WTC11 (cell line): Measurements from ENCODE around the gene MIOX. TPM values are rescaled to one million over a fixed set of nuclear protein-coding genes. Genes with fewer than 3 reads are reported as not detected.

Source experiments
- ATF1 ChIP-seq: sonication (generic); formaldehyde crosslinking; IDR thresholded peaks from 2 replicates; pipeline ENCODE4 v1.8.1; 2023; ENCODE audit warnings: mild to moderate bottlenecking, moderate library complexity, missing genetic modification reagents
- ATF3 ChIP-seq: sonication (generic); formaldehyde crosslinking; conservative IDR thresholded peaks from 2 replicates; pipeline ENCODE4 v1.8.1; 2022; ENCODE audit warnings: mild to moderate bottlenecking, missing genetic modification reagents
- CREM ChIP-seq: sonication (generic); formaldehyde crosslinking; IDR thresholded peaks from 2 replicates; pipeline ENCODE4 v1.8.1; 2022; ENCODE audit warnings: mild to moderate bottlenecking, missing genetic modification reagents, moderate library complexity
- E2F5 ChIP-seq: sonication (generic); formaldehyde crosslinking; IDR thresholded peaks from 2 replicates; pipeline ENCODE4 v1.8.1; 2022; ENCODE audit warnings: mild to moderate bottlenecking, moderate library complexity, missing genetic modification reagents
- ELF4 ChIP-seq: sonication (generic); formaldehyde crosslinking; IDR thresholded peaks from 2 replicates; pipeline ENCODE4 v1.8.1; 2022; ENCODE audit warnings: low read depth, mild to moderate bottlenecking, moderate library complexity, missing genetic modification reagents
- FOXJ3 ChIP-seq: sonication (generic); formaldehyde crosslinking; IDR thresholded peaks from 2 replicates; pipeline ENCODE4 v1.9.0; 2021; ENCODE audit warnings: missing genetic modification reagents, mild to moderate bottlenecking, borderline replicate concordance
- FOXP1 ChIP-seq: sonication (generic); formaldehyde crosslinking; IDR thresholded peaks from 2 replicates; pipeline ENCODE4 v1.8.0; 2022; ENCODE audit warnings: missing genetic modification reagents, mild to moderate bottlenecking, moderate library complexity, borderline replicate concordance
- HMGA2 ChIP-seq: fragments of 250-450 bp; sonication (Bioruptor Pico); IDR thresholded peaks from 2 replicates; pipeline ENCODE4 v1.4.0; 2021; ENCODE audit warnings: mild to moderate bottlenecking, moderate library complexity
- IRF1 ChIP-seq: sonication (generic); formaldehyde crosslinking; IDR thresholded peaks from 2 replicates; pipeline ENCODE4 v1.8.0; 2023; ENCODE audit warnings: missing genetic modification reagents
- IRF2 ChIP-seq: sonication (generic); formaldehyde crosslinking; IDR thresholded peaks from 2 replicates; pipeline ENCODE4 v1.8.0; 2022; ENCODE audit warnings: low read depth, missing genetic modification reagents, borderline replicate concordance
- JUN ChIP-seq: sonication (generic); formaldehyde crosslinking; IDR thresholded peaks from 2 replicates; pipeline ENCODE4 v1.8.0; 2023; ENCODE audit warnings: mild to moderate bottlenecking, missing genetic modification reagents
- NFE2L1 ChIP-seq: sonication (generic); formaldehyde crosslinking; IDR thresholded peaks from 2 replicates; pipeline ENCODE4 v1.8.1; 2023; ENCODE audit warnings: missing genetic modification reagents
- NFYB ChIP-seq: sonication (generic); formaldehyde crosslinking; conservative IDR thresholded peaks from 2 replicates; pipeline ENCODE4 v1.8.0; 2022; ENCODE audit warnings: low read depth, missing genetic modification reagents
- NR1H2 ChIP-seq: sonication (generic); formaldehyde crosslinking; IDR thresholded peaks from 2 replicates; pipeline ENCODE4 v1.9.0; 2021; ENCODE audit warnings: mild to moderate bottlenecking, moderate library complexity, missing genetic modification reagents
- PRRX2 ChIP-seq: fragments of 250-450 bp; sonication (Bioruptor Pico); IDR thresholded peaks from 2 replicates; pipeline ENCODE4 v1.8.0; 2021; ENCODE audit warnings: mild to moderate bottlenecking
- SOX15 ChIP-seq: fragments of 250-450 bp; sonication (Bioruptor Pico); IDR thresholded peaks from 2 replicates; pipeline ENCODE4 v1.9.0; 2021; ENCODE audit warnings: mild to moderate bottlenecking
- TEAD4 ChIP-seq: sonication (generic); formaldehyde crosslinking; IDR thresholded peaks from 2 replicates; pipeline ENCODE4 v1.8.0; 2022; ENCODE audit warnings: mild to moderate bottlenecking, missing genetic modification reagents
- USF1 ChIP-seq: sonication (generic); formaldehyde crosslinking; IDR thresholded peaks from 2 replicates; pipeline ENCODE4 v1.8.0; 2022; ENCODE audit warnings: mild to moderate bottlenecking, missing genetic modification reagents
- ZBTB21 ChIP-seq: sonication (generic); formaldehyde crosslinking; IDR thresholded peaks from 2 replicates; pipeline ENCODE4 v1.8.1; 2023; ENCODE audit warnings: mild to moderate bottlenecking, missing genetic modification reagents, borderline replicate concordance
- ZNF121 ChIP-seq: sonication (generic); formaldehyde crosslinking; IDR thresholded peaks from 2 replicates; pipeline ENCODE4 v1.8.0; 2023; ENCODE audit warnings: missing genetic modification reagents
- ZNF281 ChIP-seq: sonication (generic); formaldehyde crosslinking; IDR thresholded peaks from 2 replicates; pipeline ENCODE4 v1.8.0; 2023; ENCODE audit warnings: mild to moderate bottlenecking, missing genetic modification reagents
- ZNF396 ChIP-seq: fragments of 250-450 bp; sonication (Bioruptor Pico); IDR thresholded peaks from 2 replicates; pipeline ENCODE4 v1.8.0; 2021; ENCODE audit warnings: mild to moderate bottlenecking, moderate library complexity, borderline replicate concordance
- ZNF416 ChIP-seq: fragments of 250-450 bp; sonication (Bioruptor Pico); IDR thresholded peaks from 2 replicates; pipeline ENCODE4 v1.9.0; 2021; ENCODE audit warnings: mild to moderate bottlenecking, inconsistent platforms
- total RNA-seq: library from RNA; stranded (reverse); gene quantifications from 3 replicates; pipeline ENCODE4 v1.2.3, GENCODE V29; 2021
- TF ChIP-seq, protein P1 (sequence below): fragments of 200-600 bp; IDR thresholded peaks from 2 replicates; pipeline ENCODE4 v1.8.0; 2022; ENCODE audit warnings: antibody characterized with exemption
- TF ChIP-seq, protein P2 (sequence below): sonication (generic); formaldehyde crosslinking; IDR thresholded peaks from 2 replicates; pipeline ENCODE4 v1.8.1; 2023; ENCODE audit warnings: mild to moderate bottlenecking, missing genetic modification reagents, moderate library complexity
- TF ChIP-seq, protein P3 (sequence below): sonication (generic); formaldehyde crosslinking; IDR thresholded peaks from 2 replicates; pipeline ENCODE4 v1.8.0; 2023; ENCODE audit warnings: missing genetic modification reagents, mild to moderate bottlenecking, borderline replicate concordance

Gene MIOX
- total RNA-seq, 1 experiment from 2014 or later = 0.33 TPM

DNA sequence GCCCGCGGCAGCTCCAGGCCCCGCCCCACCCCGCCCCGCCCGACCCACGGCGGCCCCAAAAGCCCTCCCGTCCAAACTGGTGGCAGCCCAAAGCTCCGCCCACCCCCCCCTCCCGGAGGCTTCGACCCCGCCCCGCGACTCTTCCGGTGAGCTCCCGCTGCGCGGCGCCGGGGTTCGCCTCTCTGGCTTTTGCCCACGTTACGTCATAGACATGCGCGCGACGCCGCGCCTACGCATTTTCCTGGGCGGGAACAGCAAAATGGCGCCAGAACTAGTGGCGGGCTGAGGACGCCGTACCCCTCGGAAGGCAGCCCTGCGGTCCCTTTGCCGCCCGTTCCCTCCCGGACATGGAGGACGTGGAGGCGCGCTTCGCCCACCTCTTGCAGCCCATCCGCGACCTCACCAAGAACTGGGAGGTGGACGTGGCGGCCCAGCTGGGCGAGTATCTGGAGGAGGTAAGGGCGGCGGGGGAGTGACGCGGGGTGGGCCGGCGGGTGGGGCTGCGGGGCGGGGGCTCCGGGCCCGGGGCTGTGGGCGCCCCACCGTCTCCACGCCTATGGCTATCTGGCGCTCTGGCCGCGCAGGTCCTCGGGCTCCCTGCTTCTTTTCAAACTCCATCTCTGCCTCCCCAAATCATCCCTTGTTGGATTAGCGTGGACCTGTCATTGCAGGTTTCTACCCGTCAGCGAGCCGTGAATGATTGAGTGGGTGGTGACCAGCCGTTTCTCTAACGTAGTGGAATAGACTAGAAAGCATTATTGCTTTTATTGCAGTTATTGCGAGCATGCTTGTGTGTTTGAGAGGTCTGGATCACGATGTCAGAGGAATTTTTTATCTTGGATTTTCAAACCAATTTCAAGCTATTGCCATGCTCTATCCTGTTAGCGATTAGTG is 21.6 kb downstream of the MIOX start, which contains the start of gene NCAPH2 (continued):
- TF ChIP-seq ZNF281 (CRISPR knock-in tag) (no peak), IRF2 (CRISPR knock-in tag) (no peak), ZNF396 (CRISPR knock-in tag) (no peak), ZBTB21 (peak; percentile 87; the same call in 1 of the 2 replicates), NFYB (CRISPR knock-in tag) (no peak), FOXJ3 (no peak), ELF4 (CRISPR knock-in tag) (no peak), NFE2L1 (peak; percentile 89), SOX15 (CRISPR knock-in tag) (no peak), HMGA2 (CRISPR knock-in tag) (peak; percentile 22; the same call in 1 of the 2 replicates), NR1H2 (CRISPR knock-in tag) (no peak), PRRX2 (no peak), ATF3 (CRISPR knock-in tag) (0 out of 2 replicates have a peak, but pooled peaks have one; percentile 23), ZNF416 (no peak), E2F5 (peak; percentile 94), IRF1 (CRISPR knock-in tag) (no peak), USF1 (CRISPR knock-in tag) (no peak; the same call in 1 of the 2 replicates), TEAD4 (CRISPR knock-in tag) (0 out of 2 replicates have a peak, but pooled peaks have one; percentile 23), FOXP1 (CRISPR knock-in tag) (peak; percentile 74; the same call in 1 of the 2 replicates), ATF1 (CRISPR knock-in tag) (peak; percentile 43; the same call in 1 of the 2 replicates), CREM (CRISPR knock-in tag) (peak; percentile 97), JUN (CRISPR knock-in tag) (no peak), ZNF121 (CRISPR knock-in tag) (no peak)
- TF ChIP-seq, protein P1, sequence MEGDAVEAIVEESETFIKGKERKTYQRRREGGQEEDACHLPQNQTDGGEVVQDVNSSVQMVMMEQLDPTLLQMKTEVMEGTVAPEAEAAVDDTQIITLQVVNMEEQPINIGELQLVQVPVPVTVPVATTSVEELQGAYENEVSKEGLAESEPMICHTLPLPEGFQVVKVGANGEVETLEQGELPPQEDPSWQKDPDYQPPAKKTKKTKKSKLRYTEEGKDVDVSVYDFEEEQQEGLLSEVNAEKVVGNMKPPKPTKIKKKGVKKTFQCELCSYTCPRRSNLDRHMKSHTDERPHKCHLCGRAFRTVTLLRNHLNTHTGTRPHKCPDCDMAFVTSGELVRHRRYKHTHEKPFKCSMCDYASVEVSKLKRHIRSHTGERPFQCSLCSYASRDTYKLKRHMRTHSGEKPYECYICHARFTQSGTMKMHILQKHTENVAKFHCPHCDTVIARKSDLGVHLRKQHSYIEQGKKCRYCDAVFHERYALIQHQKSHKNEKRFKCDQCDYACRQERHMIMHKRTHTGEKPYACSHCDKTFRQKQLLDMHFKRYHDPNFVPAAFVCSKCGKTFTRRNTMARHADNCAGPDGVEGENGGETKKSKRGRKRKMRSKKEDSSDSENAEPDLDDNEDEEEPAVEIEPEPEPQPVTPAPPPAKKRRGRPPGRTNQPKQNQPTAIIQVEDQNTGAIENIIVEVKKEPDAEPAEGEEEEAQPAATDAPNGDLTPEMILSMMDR = no peak
- TF ChIP-seq, protein P2, sequence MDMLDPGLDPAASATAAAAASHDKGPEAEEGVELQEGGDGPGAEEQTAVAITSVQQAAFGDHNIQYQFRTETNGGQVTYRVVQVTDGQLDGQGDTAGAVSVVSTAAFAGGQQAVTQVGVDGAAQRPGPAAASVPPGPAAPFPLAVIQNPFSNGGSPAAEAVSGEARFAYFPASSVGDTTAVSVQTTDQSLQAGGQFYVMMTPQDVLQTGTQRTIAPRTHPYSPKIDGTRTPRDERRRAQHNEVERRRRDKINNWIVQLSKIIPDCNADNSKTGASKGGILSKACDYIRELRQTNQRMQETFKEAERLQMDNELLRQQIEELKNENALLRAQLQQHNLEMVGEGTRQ (CRISPR knock-in tag) = peak; percentile 21; the same call in 1 of the 2 replicates
- TF ChIP-seq, protein P3, sequence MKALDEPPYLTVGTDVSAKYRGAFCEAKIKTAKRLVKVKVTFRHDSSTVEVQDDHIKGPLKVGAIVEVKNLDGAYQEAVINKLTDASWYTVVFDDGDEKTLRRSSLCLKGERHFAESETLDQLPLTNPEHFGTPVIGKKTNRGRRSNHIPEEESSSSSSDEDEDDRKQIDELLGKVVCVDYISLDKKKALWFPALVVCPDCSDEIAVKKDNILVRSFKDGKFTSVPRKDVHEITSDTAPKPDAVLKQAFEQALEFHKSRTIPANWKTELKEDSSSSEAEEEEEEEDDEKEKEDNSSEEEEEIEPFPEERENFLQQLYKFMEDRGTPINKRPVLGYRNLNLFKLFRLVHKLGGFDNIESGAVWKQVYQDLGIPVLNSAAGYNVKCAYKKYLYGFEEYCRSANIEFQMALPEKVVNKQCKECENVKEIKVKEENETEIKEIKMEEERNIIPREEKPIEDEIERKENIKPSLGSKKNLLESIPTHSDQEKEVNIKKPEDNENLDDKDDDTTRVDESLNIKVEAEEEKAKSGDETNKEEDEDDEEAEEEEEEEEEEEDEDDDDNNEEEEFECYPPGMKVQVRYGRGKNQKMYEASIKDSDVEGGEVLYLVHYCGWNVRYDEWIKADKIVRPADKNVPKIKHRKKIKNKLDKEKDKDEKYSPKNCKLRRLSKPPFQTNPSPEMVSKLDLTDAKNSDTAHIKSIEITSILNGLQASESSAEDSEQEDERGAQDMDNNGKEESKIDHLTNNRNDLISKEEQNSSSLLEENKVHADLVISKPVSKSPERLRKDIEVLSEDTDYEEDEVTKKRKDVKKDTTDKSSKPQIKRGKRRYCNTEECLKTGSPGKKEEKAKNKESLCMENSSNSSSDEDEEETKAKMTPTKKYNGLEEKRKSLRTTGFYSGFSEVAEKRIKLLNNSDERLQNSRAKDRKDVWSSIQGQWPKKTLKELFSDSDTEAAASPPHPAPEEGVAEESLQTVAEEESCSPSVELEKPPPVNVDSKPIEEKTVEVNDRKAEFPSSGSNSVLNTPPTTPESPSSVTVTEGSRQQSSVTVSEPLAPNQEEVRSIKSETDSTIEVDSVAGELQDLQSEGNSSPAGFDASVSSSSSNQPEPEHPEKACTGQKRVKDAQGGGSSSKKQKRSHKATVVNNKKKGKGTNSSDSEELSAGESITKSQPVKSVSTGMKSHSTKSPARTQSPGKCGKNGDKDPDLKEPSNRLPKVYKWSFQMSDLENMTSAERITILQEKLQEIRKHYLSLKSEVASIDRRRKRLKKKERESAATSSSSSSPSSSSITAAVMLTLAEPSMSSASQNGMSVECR (CRISPR knock-in tag) = peak; percentile 90; the same call in 1 of the 2 replicates
